ENCODE measurements around the gene CERKL.

CERKL gene

GRCh38 chr2:181623159-181623558 is 33.7 kb downstream of the CERKL start:
- DNase-seq: no peak

- no peak for DNase-seq
These were observed 35.0 kb downstream of the CERKL start for GRCh38 chr2:181621779-181622490.

GRCh38 chr2:181619516-181619915 is 37.4 kb downstream of the CERKL start:
- no peak for DNase-seq

- no peak for DNase-seq
These were observed 40.2 kb downstream of the CERKL start for GRCh38 chr2:181616715-181617114.

- no peak for DNase-seq
These were observed 41.8 kb downstream of the CERKL start for GRCh38 chr2:181614874-181615638.

GRCh38 chr2:181613241-181613640 is 43.7 kb downstream of the CERKL start:
- DNase-seq: no peak

- peak; percentile 4 for DNase-seq
These were observed 49.0 kb downstream of the CERKL start for GRCh38 chr2:181607629-181608590.

GRCh38 chr2:181605889-181606837 is 50.7 kb downstream of the CERKL start:
- DNase-seq: no peak

GRCh38 chr2:181602017-181602416 is 54.9 kb downstream of the CERKL start:
- no peak for DNase-seq

- DNase-seq: no peak
These were observed 60.3 kb downstream of the CERKL start for GRCh38 chr2:181596556-181596955.

GRCh38 chr2:181594322-181594721 is 62.6 kb downstream of the CERKL start:
- no peak for DNase-seq

- no peak for DNase-seq
These were observed 67.1 kb downstream of the CERKL start for GRCh38 chr2:181589779-181590178.

GRCh38 chr2:181588546-181588945 is 68.4 kb downstream of the CERKL start:
- peak; percentile 60 for DNase-seq

GRCh38 chr2:181586569-181587081 is 70.3 kb downstream of the CERKL start:
- peak; percentile 65 for DNase-seq

GRCh38 chr2:181585732-181586131 is 71.2 kb downstream of the CERKL start:
- no peak for DNase-seq

- no peak for DNase-seq
These were observed 75.4 kb downstream of the CERKL start for GRCh38 chr2:181581534-181581933.

GRCh38 chr2:181578829-181579228 is 78.1 kb downstream of the CERKL start:
- DNase-seq: no peak

- no peak for DNase-seq
These were observed 80.5 kb downstream of the CERKL start for GRCh38 chr2:181576431-181576830.

GRCh38 chr2:181575650-181576025 is 81.3 kb downstream of the CERKL start:
- DNase-seq: peak; percentile 71

GRCh38 chr2:181575024-181575649 is 81.8 kb downstream of the CERKL start:
- no peak for DNase-seq

GRCh38 chr2:181574321-181574720 is 82.6 kb downstream of the CERKL start:
- no peak for DNase-seq
